Peyer's patch (tissue), 4 donors: Measurements from ENCODE around the gene PEX5L. TPM values are rescaled to one million over a fixed set of nuclear protein-coding genes. Genes with fewer than 3 reads are reported as not detected.

Experiments
- DNase-seq, 3 donors: peaks; one replicate each; pipeline ENCODE4 v3.0.0-alpha.2; 2017 to 2019
- H3K27ac ChIP-seq, 4 donors: fragments of 200-600 bp; sonication (generic); one replicate each; pipeline ENCODE4 v1.5.1; 2016 to 2019
- H3K27me3 ChIP-seq, 2 donors: fragments of 200-600 bp; sonication (generic); one replicate each; pipeline ENCODE4 v1.5.1; 2019
- H3K36me3 ChIP-seq, 3 donors: fragments of 200-600 bp; sonication (generic); one replicate each; pipeline ENCODE4 v1.5.1; 2016 to 2019
- H3K4me1 ChIP-seq, 4 donors: fragments of 200-600 bp; sonication (generic); one replicate each; pipeline ENCODE4 v1.5.1; 2016 to 2019
- H3K4me3 ChIP-seq, 4 donors: fragments of 200-600 bp; sonication (generic); 1 replicate in 3 of 4; 2 replicates in 1 of 4; pipeline ENCODE4 v1.5.1; 2016 to 2019; ENCODE audit warnings: mild to moderate bottlenecking in 1 of 4
- H3K9me3 ChIP-seq, 4 donors: fragments of 200-600 bp; sonication (generic); one replicate each; pipeline ENCODE4 v1.5.1; 2016 to 2019; ENCODE audit warnings: mild to moderate bottlenecking in 1 of 4
- CTCF ChIP-seq, 6 experiments: fragments of 450-650 bp in 4 of 6; fragments of 200-600 bp in 2 of 6; sonication (generic) in 1 of 6; IDR thresholded peaks; one replicate each; pipeline ENCODE4 v1.5.1; 2017 to 2019; ENCODE audit warnings: antibody characterized with exemption in 6 of 6, mild to moderate bottlenecking in 3 of 6, moderate library complexity in 1 of 6
- POLR2A ChIP-seq, 2 donors: fragments of 450-650 bp; IDR thresholded peaks; one replicate each; pipeline ENCODE4 v1.5.1; 2017; ENCODE audit warnings: antibody characterized with exemption in 2 of 2, mild to moderate bottlenecking in 2 of 2, moderate library complexity in 2 of 2
- total RNA-seq, 4 donors: library from RNA; depleted of rRNA; stranded (reverse); fragments of >200 nt; gene quantifications; one replicate each; pipeline ENCODE4 v1.1.0, GENCODE V29; 2016

The PEX5L gene
- total RNA-seq, 4 donors from 2014 or later: not detected

GRCh38 chr3:180072786-180073185 lies 36.0 kb upstream of the PEX5L start:
- H3K4me1 ChIP-seq: no peaks in the 10 kb centered on the region

GRCh38 chr3:180070925-180071324 lies 34.2 kb upstream of the PEX5L start:
- Histone ChIP-seq H3K36me3 (no peaks in the 10 kb centered on the region), H3K4me3 (no peak overlapping the region), H3K9me3 (no peaks in the 10 kb centered on the region), H3K27me3 (no peaks in the 10 kb centered on the region), H3K27ac (no peak overlapping the region), H3K4me1 (no peaks in the 10 kb centered on the region)
- TF ChIP-seq POLR2A (IDR thresholded peaks at IDR 0.05) (no peak), CTCF (IDR thresholded peaks at IDR 0.05) (no peak)
- no peak for DNase-seq

More at GRCh38 chr3:180072786-180073185, 36.0 kb upstream of the PEX5L start:
- TF ChIP-seq POLR2A (IDR thresholded peaks at IDR 0.05) (no peak), CTCF (IDR thresholded peaks at IDR 0.05) (no peak)
- no peak for DNase-seq
- Histone ChIP-seq H3K36me3 (no peaks in the 10 kb centered on the region), H3K4me3 (no peak overlapping the region), H3K27me3 (no peaks in the 10 kb centered on the region), H3K9me3 (no peaks in the 10 kb centered on the region), H3K27ac (no peak overlapping the region)

GRCh38 chr3:180068023-180068422 lies 31.3 kb upstream of the PEX5L start:
- Histone ChIP-seq H3K9me3 (no peaks in the 10 kb centered on the region), H3K4me1 (no peaks in the 10 kb centered on the region), H3K4me3 (no peak overlapping the region), H3K36me3 (no peaks in the 10 kb centered on the region), H3K27ac (no peak overlapping the region), H3K27me3 (no peaks in the 10 kb centered on the region)
- no peak for DNase-seq
- no peak for TF ChIP-seq CTCF (IDR thresholded peaks at IDR 0.05)
- TF ChIP-seq POLR2A (IDR thresholded peaks at IDR 0.05): no peak

GRCh38 chr3:180066598-180066997 lies 29.9 kb upstream of the PEX5L start:
- Histone ChIP-seq H3K4me1 (no peaks in the 10 kb centered on the region), H3K27ac (no peak overlapping the region), H3K36me3 (no peaks in the 10 kb centered on the region), H3K4me3 (no peak overlapping the region), H3K27me3 (no peaks in the 10 kb centered on the region), H3K9me3 (no peaks in the 10 kb centered on the region)
- no peak for TF ChIP-seq POLR2A (IDR thresholded peaks at IDR 0.05)
- no peak for TF ChIP-seq CTCF (IDR thresholded peaks at IDR 0.05)
- DNase-seq: no peak

GRCh38 chr3:180063783-180064182 lies 27.0 kb upstream of the PEX5L start:
- Histone ChIP-seq H3K27ac (no peak overlapping the region), H3K27me3 (no peaks in the 10 kb centered on the region), H3K4me3 (no peak overlapping the region), H3K9me3 (no peaks in the 10 kb centered on the region), H3K4me1 (no peaks in the 10 kb centered on the region), H3K36me3 (no peaks in the 10 kb centered on the region)
- no peak for DNase-seq
- no peak for TF ChIP-seq POLR2A (IDR thresholded peaks at IDR 0.05)
- no peak for TF ChIP-seq CTCF (IDR thresholded peaks at IDR 0.05)

- no peak for TF ChIP-seq POLR2A (IDR thresholded peaks at IDR 0.05)
- no peak for TF ChIP-seq CTCF (IDR thresholded peaks at IDR 0.05)
- Histone ChIP-seq H3K36me3 (no peaks in the 10 kb centered on the region), H3K27ac (no peak overlapping the region), H3K27me3 (no peaks in the 10 kb centered on the region), H3K9me3 (no peaks in the 10 kb centered on the region), H3K4me1 (no peaks in the 10 kb centered on the region), H3K4me3 (no peak overlapping the region)
- no peak for DNase-seq
Measured at GRCh38 chr3:180062771-180063170, 26.0 kb upstream of the PEX5L start.
